K562 (cell line): Measurements from ENCODE around the gene TOMM70. TPM values are rescaled to one million over a fixed set of nuclear protein-coding genes. Genes with fewer than 3 reads are reported as not detected.

Experiments
- ATAC-seq: fragments of 200-7000 bp; cut with Tn5 transposase; 3 replicates; pipeline ENCODE4 v1.9.1; 2020; ENCODE audit warnings: moderate library complexity
- BruUV-seq: library from RNA; stranded (reverse); fragments of 400-500 nt; replicated peaks from 2 replicates; lab custom pipeline; 2021; lab: Mats Ljungman, UMichigan
- CTCF ChIA-PET: fragments of 300-600 bp; formaldehyde crosslinking; extraction: SDS; loops from one replicate; lab custom pipeline; 2021; ENCODE audit warnings: low intra/inter-chr PET ratio; lab: Yijun Ruan, JAX
- POLR2A ChIA-PET: fragments of 300-600, 350-650 bp; sonication (Branson Sonifier 250); formaldehyde crosslinking; extraction: SDS; loops from one replicate; lab custom pipeline; 2021; ENCODE audit warnings: antibody characterized with exemption, inconsistent platforms; lab: Yijun Ruan, JAX
- DNase-seq, 4 experiments: peaks; one replicate each; pipeline versions ENCODE4 v3.0.0 to v3.0.0-alpha.2; 2011 to 2018; ENCODE audit warnings: low spot score in 3 of 4, mixed read lengths in 3 of 4; ENCODE audit errors: extremely low read depth in 1 of 4
- FAIRE-seq: peaks from 2 replicates; lab custom pipeline; 2011; peaks lifted over from hg19 to GRCh38; lab: Jason Lieb, UNC
- H2AFZ ChIP-seq: 2 replicates; pipeline ENCODE4 v1.6.0; 2011; ENCODE audit warnings: low read depth, low read length, control low read depth, inconsistent platforms
- H3K27ac ChIP-seq: fragments of 200-600 bp; 3 replicates; pipeline ENCODE4 v1.8.0; 2011; ENCODE audit warnings: low read depth, mild to moderate bottlenecking, control low read depth, inconsistent platforms, low read length, moderate library complexity, mixed read lengths; ENCODE audit errors: extremely low read depth
- H3K27me3 ChIP-seq, 2 experiments: fragments of 300-600 bp in 1 of 2; 2 replicates in 1 of 2; 3 replicates in 1 of 2; pipeline versions ENCODE4 v1.6.0 to v1.8.0; 2011; ENCODE audit warnings: inconsistent platforms in 2 of 2, low read length in 2 of 2, mild to moderate bottlenecking in 1 of 2, mixed read lengths in 1 of 2, moderate library complexity in 1 of 2; ENCODE audit not compliant: control insufficient read depth in 2 of 2, insufficient read depth in 2 of 2
- H3K36me3 ChIP-seq: fragments of 300-600 bp; 3 replicates; pipeline ENCODE4 v1.8.0; 2011; ENCODE audit warnings: mild to moderate bottlenecking, low read length, inconsistent platforms; ENCODE audit not compliant: control insufficient read depth, insufficient read depth
- H3K4me1 ChIP-seq, 2 experiments: fragments of 200-600 bp in 1 of 2; replicated peaks in 1 of 2; 2 replicates in 1 of 2; 3 replicates in 1 of 2; pipeline versions ENCODE4 v1.5.1 to v1.8.0; 2011; ENCODE audit warnings: inconsistent platforms in 2 of 2, low read length in 2 of 2, mild to moderate bottlenecking in 1 of 2, mixed read lengths in 1 of 2, moderate library complexity in 1 of 2; ENCODE audit not compliant: control insufficient read depth in 2 of 2, insufficient read depth in 2 of 2
- H3K4me2 ChIP-seq: 2 replicates; pipeline ENCODE4 v1.6.1; 2011; ENCODE audit warnings: low read length, control low read depth, inconsistent platforms, mixed read lengths; ENCODE audit not compliant: insufficient read depth
- H3K4me3 ChIP-seq: fragments of 200-600 bp; sonication (generic), shearing (Covaris generic); 2 replicates; pipeline ENCODE4 v1.5.1; 2016; ENCODE audit warnings: control low read depth, inconsistent platforms
- H3K79me2 ChIP-seq: fragments of 200-600 bp; 3 replicates; pipeline ENCODE4 v1.8.0; 2011; ENCODE audit warnings: low read length, inconsistent platforms; ENCODE audit not compliant: control insufficient read depth, insufficient read depth
- H3K9ac ChIP-seq, 2 experiments: 2 replicates each; pipeline versions ENCODE4 v1.6.0 to v1.6.1; 2011; ENCODE audit warnings: low read depth in 2 of 2, low read length in 2 of 2, control low read depth in 1 of 2, inconsistent platforms in 1 of 2, mild to moderate bottlenecking in 1 of 2, mixed read lengths in 1 of 2; ENCODE audit not compliant: insufficient read depth in 1 of 2
- H3K9me1 ChIP-seq: one replicate; pipeline ENCODE4 v1.6.0; 2011; ENCODE audit warnings: inconsistent platforms, mild to moderate bottlenecking, low read length, moderate library complexity; ENCODE audit not compliant: control insufficient read depth, insufficient read depth
- H3K9me3 ChIP-seq: replicated peaks from 2 replicates; pipeline ENCODE4 v1.5.1; 2011; ENCODE audit warnings: low read depth, low read length, inconsistent platforms; ENCODE audit not compliant: control insufficient read depth, insufficient read depth
- H4K20me1 ChIP-seq: replicated peaks from 2 replicates; pipeline ENCODE4 v1.6.1; 2011; ENCODE audit warnings: low read length, inconsistent platforms, mixed read lengths; ENCODE audit not compliant: control insufficient read depth, insufficient read depth
- GABPB1 ChIP-seq: sonication (generic); formaldehyde crosslinking; IDR thresholded peaks from 2 replicates; pipeline ENCODE4 v1.8.0; 2022; ENCODE audit warnings: mild to moderate bottlenecking, missing genetic modification reagents
- GTF2E2 ChIP-seq: fragments of 200-800 bp; sonication (Bioruptor generic); IDR thresholded peaks from 2 replicates; pipeline ENCODE4 v1.6.1; 2016; ENCODE audit warnings: missing genetic modification characterization, missing compliant biosample characterization
- HMG20B ChIP-seq: fragments of 250-450 bp; sonication (Bioruptor Pico); IDR thresholded peaks from 2 replicates; pipeline ENCODE4 v1.5.0; 2021; ENCODE audit warnings: mild to moderate bottlenecking
- POLR2AphosphoS2 ChIP-seq: IDR thresholded peaks from 2 replicates; pipeline ENCODE4 v1.6.1; 2012; ENCODE audit warnings: low read length, improper control_type of control experiment
- ZNF124 ChIP-seq: sonication (generic); formaldehyde crosslinking; IDR thresholded peaks from 2 replicates; pipeline ENCODE4 v1.8.1; 2022; ENCODE audit warnings: missing genetic modification reagents
- ZNF445 ChIP-seq: fragments of 250-450 bp; sonication (Bioruptor Pico); IDR thresholded peaks from 2 replicates; pipeline ENCODE4 v1.4.0; 2020; ENCODE audit warnings: low read depth, mild to moderate bottlenecking, moderate library complexity
- ZNF551 ChIP-seq: fragments of 250-450 bp; sonication (Bioruptor Pico); IDR thresholded peaks from 2 replicates; pipeline ENCODE4 v1.5.0; 2021; ENCODE audit warnings: mild to moderate bottlenecking, moderate library complexity
- WGBS: fragments of 100-300 bp; shearing (Covaris generic); methylation state at CpG from one replicate; pipeline ENCODE4 v1.1.6; 2016; ENCODE audit warnings: low coverage, mixed read lengths; ENCODE audit not compliant: insufficient coverage; ENCODE audit errors: missing lambda C conversion rate; 5-methylcytosine and 5-hydroxymethylcytosine counted together
- in situ Hi-C: fragments of 300-500 bp; cut with MboI; formaldehyde crosslinking; loops from 4 replicates; pipeline ENCODE4 v1.15.0; 2018; ENCODE audit warnings: inconsistent platforms, mixed read lengths
- intact Hi-C: fragments of 100-400 bp; cut with micrococcal nuclease; formaldehyde crosslinking; loops from 2 replicates; pipeline ENCODE4 v1.14.2; 2022
- polyA plus RNA-seq, 8 experiments: library from polyadenylated mRNA; depleted of rRNA in 4 of 8; stranded (reverse) in 5 of 8; unstranded in 3 of 8; fragments of >200 nt; fragmentation: Nextera tagmentation in 2 of 8; fragmentation: Illumina TruSeq in 1 of 8; extraction: Ambion mirVana in 2 of 8; extraction: Trizol in 1 of 8; gene quantifications; 2 replicates each; pipeline versions ENCODE4 v1.2.1 to v1.2.3, GENCODE V29; 2011 to 2014; ENCODE audit warnings: inconsistent platforms in 1 of 8, missing spikeins in 1 of 8
- total RNA-seq, 7 experiments: library from RNA; depleted of rRNA in 6 of 7; stranded (reverse); fragments of >200 nt in 6 of 7; fragmentation: Illumina TruSeq in 2 of 7; extraction: Trizol in 2 of 7; gene quantifications; 2 replicates each; pipeline versions ENCODE4 v1.2.1 to v1.2.3, GENCODE V29; 2011 to 2021; ENCODE audit warnings: low replicate concordance in 1 of 7
- TF ChIP-seq, protein P1 (sequence below): sonication (generic); formaldehyde crosslinking; IDR thresholded peaks from 2 replicates; pipeline ENCODE4 v1.9.0; 2022; ENCODE audit warnings: mild to moderate bottlenecking, missing genetic modification reagents
- TF ChIP-seq, protein P2 (sequence below): sonication (generic); formaldehyde crosslinking; IDR thresholded peaks from 2 replicates; pipeline ENCODE4 v1.8.0; 2022; ENCODE audit warnings: missing genetic modification reagents, mild to moderate bottlenecking, moderate library complexity, borderline replicate concordance
- TF ChIP-seq, protein P3 (sequence below): sonication (generic); formaldehyde crosslinking; IDR thresholded peaks from 2 replicates; pipeline ENCODE4 v1.8.0; 2022; ENCODE audit warnings: mild to moderate bottlenecking, missing genetic modification reagents
- TF ChIP-seq, protein P4 (sequence below): sonication (generic); formaldehyde crosslinking; IDR thresholded peaks from 2 replicates; pipeline ENCODE4 v1.8.1; 2022; ENCODE audit warnings: missing genetic modification reagents

Gene TOMM70
- total and polyA plus RNA-seq, 9 of the 15 experiments (the other 6 are each of a cell fraction or from before 2014, with no cell fraction given): 17.5 to 75.6 (median 54.9) TPM

DNA sequence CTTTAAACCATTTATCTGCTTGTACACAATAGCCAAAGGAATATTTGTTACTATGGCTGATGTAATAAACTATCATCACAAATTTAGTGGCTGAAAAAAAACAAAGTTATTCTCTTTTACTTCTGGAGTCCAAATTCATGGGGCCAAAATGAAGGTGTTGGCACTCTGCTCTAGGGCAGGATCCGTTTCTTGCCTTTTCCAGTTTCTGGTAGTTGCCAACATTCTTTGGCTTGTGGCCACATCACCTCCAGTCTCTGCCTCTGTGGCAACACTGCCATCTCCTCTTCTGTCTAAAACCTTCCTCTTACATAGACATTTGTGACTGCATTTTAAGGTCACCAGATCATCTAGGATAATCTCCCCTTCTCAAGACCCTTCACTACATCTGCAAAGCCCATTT is 39.0 kb downstream of the TOMM70 start:
- no peaks in the 10 kb centered on the region for H3K79me2 ChIP-seq
- FAIRE-seq (no peak), DNase-seq (no peak), ATAC-seq (no peak)
- no peaks in the 10 kb centered on the region for H4K20me1 ChIP-seq
- no peaks in the 10 kb centered on the region for H3K4me1 ChIP-seq
- POLR2A ChIA-PET: interaction anchor here (0.8 kb wide), 1 partner anchor 12 kb away, joined by 3 read pairs; no protein-coding TSS in a partner anchor
- CTCF ChIA-PET: no interaction called here
- no peak overlapping the region for H3K4me3 ChIP-seq
- H3K9me3 ChIP-seq: no peaks in the 10 kb centered on the region
- intact Hi-C loops (no loop called here), in situ Hi-C loops (no loop called here)
- TF ChIP-seq, protein P1, sequence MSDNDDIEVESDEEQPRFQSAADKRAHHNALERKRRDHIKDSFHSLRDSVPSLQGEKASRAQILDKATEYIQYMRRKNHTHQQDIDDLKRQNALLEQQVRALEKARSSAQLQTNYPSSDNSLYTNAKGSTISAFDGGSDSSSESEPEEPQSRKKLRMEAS: no peak
- TF ChIP-seq POLR2AphosphoS2: peak; percentile 51; the same call in 1 of the 2 replicates
- no peak overlapping the region for H3K27ac ChIP-seq
- peaks cover 3% of the 10 kb centered on the region for H3K9me1 ChIP-seq
- BruUV-seq: no TSS peak
- peaks cover 39% of the 10 kb centered on the region for H3K36me3 ChIP-seq
- no peaks in the 10 kb centered on the region for H3K27me3 ChIP-seq
- H3K9ac ChIP-seq: no peak overlapping the region
- no peak overlapping the region for H2AFZ ChIP-seq
- no peak overlapping the region for H3K4me2 ChIP-seq
- 67% methylated on average over 1 of the region's 1 CpG for WGBS

DNA sequence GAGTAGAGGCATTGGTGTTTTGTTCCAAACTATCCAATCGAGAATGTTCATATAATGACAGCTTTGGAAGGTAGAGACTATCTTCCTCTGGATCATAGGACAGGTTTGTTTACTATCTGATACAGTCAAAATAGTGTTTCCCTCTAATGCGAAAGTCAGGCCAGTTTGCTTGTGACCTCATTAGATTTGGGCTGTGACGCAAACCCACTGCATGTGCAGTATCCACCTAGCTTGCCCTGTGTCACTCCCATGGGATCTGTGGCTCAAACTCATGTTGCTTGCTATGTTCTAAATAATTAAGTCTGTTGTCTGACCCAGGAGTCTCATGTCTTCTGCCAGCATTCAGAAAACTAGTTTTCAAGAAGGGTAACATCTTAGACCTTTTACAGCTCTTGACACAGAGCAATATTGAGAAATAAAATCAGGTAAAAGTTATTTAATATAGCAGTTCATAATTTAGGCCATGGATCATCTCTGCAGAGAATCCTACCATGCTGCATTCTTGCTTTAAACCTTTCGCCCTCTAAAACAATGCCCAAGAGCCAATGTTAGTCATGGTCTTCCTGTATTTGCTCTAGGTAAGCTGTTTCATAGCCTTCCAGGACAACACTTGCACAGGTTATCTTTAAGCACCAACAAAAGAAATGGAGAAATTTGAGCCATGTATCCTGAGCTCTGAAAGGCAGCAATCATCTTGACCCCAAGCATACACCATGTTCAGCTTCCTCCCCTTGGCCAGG is 40.0 kb downstream of the TOMM70 start:
- Histone ChIP-seq H3K4me1 (no peaks in the 10 kb centered on the region), H2AFZ (no peak overlapping the region), H3K4me2 (no peak overlapping the region), H3K9me3 (no peaks in the 10 kb centered on the region), H3K4me3 (no peak overlapping the region), H3K9me1 (peaks cover 3% of the 10 kb centered on the region), H3K27ac (no peak overlapping the region), H4K20me1 (no peaks in the 10 kb centered on the region), H3K9ac (no peak overlapping the region), H3K36me3 (peaks cover 29% of the 10 kb centered on the region), H3K79me2 (no peaks in the 10 kb centered on the region), H3K27me3 (no peaks in the 10 kb centered on the region)
- in situ Hi-C loops (no loop called here), intact Hi-C loops (no loop called here)
- TF ChIP-seq ZNF445 (CRISPR knock-in tag) (no peak), HMG20B (no peak), ZNF124 (CRISPR knock-in tag) (no peak), GABPB1 (CRISPR knock-in tag) (no peak), ZNF551 (CRISPR knock-in tag) (no peak), GTF2E2 (tag) (no peak)
- TF ChIP-seq, protein P2, sequence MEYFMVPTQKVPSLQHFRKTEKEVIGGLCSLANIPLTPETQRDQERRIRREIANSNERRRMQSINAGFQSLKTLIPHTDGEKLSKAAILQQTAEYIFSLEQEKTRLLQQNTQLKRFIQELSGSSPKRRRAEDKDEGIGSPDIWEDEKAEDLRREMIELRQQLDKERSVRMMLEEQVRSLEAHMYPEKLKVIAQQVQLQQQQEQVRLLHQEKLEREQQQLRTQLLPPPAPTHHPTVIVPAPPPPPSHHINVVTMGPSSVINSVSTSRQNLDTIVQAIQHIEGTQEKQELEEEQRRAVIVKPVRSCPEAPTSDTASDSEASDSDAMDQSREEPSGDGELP: no peak
- TF ChIP-seq, protein P3, sequence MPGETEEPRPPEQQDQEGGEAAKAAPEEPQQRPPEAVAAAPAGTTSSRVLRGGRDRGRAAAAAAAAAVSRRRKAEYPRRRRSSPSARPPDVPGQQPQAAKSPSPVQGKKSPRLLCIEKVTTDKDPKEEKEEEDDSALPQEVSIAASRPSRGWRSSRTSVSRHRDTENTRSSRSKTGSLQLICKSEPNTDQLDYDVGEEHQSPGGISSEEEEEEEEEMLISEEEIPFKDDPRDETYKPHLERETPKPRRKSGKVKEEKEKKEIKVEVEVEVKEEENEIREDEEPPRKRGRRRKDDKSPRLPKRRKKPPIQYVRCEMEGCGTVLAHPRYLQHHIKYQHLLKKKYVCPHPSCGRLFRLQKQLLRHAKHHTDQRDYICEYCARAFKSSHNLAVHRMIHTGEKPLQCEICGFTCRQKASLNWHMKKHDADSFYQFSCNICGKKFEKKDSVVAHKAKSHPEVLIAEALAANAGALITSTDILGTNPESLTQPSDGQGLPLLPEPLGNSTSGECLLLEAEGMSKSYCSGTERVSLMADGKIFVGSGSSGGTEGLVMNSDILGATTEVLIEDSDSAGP: no peak
- TF ChIP-seq, protein P4, sequence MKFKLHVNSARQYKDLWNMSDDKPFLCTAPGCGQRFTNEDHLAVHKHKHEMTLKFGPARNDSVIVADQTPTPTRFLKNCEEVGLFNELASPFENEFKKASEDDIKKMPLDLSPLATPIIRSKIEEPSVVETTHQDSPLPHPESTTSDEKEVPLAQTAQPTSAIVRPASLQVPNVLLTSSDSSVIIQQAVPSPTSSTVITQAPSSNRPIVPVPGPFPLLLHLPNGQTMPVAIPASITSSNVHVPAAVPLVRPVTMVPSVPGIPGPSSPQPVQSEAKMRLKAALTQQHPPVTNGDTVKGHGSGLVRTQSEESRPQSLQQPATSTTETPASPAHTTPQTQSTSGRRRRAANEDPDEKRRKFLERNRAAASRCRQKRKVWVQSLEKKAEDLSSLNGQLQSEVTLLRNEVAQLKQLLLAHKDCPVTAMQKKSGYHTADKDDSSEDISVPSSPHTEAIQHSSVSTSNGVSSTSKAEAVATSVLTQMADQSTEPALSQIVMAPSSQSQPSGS (CRISPR knock-in tag): no peak
- CTCF ChIA-PET: no interaction called here
- no peak for ATAC-seq
- BruUV-seq: no TSS peak
- DNase-seq: no peak
- FAIRE-seq: no peak
- WGBS: 78% methylated on average over 3 of the region's 4 CpGs
- POLR2A ChIA-PET: interaction anchor here (0.8 to 1.5 kb wide), 3 partner anchors 11 to 17 kb away, joined by 3 to 5 read pairs (median 3); no protein-coding TSS in a partner anchor
